Measurements from ENCODE around the gene SDC3. TPM values are rescaled to one million over a fixed set of nuclear protein-coding genes. Genes with fewer than 3 reads are reported as not detected.

Gene SDC3
- total and polyA plus RNA-seq, 7 donors: 2.4 to 91.1 (median 29.9) TPM

GRCh38 chr1:30824736-30825429, 83.7 kb downstream of the SDC3 start:
- intact Hi-C loops (cut with DNase I): loop anchor here (2.0 kb wide), 1 partner anchor 52 kb away; no protein-coding TSS in a partner anchor
- H3K4me3 ChIP-seq: peak overlapping the region in 3 of 4 donors; percentile 43 to 49 (median 48)
- H3K4me1 ChIP-seq: peaks cover 0 to 69% (median 54%) of the 10 kb centered on the region in 4 donors

DNA sequence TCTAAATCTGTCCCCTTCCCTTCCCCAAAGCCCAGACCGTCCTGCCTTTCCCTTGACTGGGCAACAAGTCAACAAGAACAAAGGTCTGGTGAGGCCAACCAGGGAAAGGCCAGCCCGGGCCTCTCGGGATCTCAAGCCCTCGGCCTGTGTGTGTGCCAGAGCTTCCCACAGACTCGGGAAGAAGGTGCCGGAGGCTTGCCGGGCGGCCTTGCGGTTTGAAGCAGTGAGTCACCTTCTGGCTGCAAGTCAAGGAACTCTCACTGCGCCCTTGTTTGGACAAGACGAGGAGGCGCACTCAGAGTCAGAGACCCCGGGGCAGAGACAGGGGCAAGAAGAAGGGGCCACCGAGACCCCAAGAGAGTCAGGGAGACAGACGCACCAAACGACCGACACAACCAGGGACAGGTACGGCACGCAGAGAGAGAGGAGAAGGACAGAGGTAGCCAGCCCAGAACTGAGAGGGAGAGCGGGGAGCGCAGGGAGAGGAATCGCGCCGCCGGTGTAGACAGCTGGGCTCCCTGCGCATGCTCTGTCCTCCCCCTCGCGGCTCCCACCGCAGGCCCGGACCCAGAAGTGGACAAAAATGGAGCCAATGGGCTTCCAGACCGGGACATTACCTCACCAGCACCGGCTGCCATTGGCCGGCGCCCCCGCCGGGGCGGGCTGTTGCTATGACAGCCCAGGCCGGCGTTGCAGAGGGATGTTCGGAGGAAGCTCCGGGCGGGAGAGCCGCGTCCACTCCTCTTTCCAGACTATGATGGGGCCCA, 84.4 kb downstream of the SDC3 start:
- Histone ChIP-seq H3K27ac (peak overlapping the region; percentile 89 to 97 (median 91)), H3K4me1 (peaks cover 0 to 74% (median 61%) of the 10 kb centered on the region in 4 donors), H3K36me3 (no peaks in the 10 kb centered on the region), H3K4me3 (peak overlapping the region; percentile 22 to 49 (median 46)), H3K27me3 (no peaks in the 10 kb centered on the region), H3K9me3 (no peaks in the 10 kb centered on the region)
- DNase-seq: peak; percentile 99
- WGBS, 2 donors: 1% methylated on average over 44 of the region's 44 CpGs
- TF ChIP-seq POLR2AphosphoS5 (IDR thresholded peaks at IDR 0.05): peak; percentile 90 to 98 (median 96)
- TF ChIP-seq CTCF (IDR thresholded peaks at IDR 0.05): no peak
- peak in 1 of 4 donors; percentile 40 for TF ChIP-seq EP300 (IDR thresholded peaks at IDR 0.05)
- peak; percentile 89 to 95 for TF ChIP-seq POLR2A (IDR thresholded peaks at IDR 0.05)
- intact Hi-C loops (cut with DNase I): loop anchor here (2.0 kb wide), 1 partner anchor 53 kb away; no protein-coding TSS in a partner anchor

More at GRCh38 chr1:30824736-30825429, 83.7 kb downstream of the SDC3 start:
- WGBS, 2 donors: 17 to 20% methylated on average over 12 of the region's 12 CpGs
- H3K36me3 ChIP-seq: no peaks in the 10 kb centered on the region
- no peak for DNase-seq
- no peaks in the 10 kb centered on the region for H3K27me3 ChIP-seq
- TF ChIP-seq POLR2A (IDR thresholded peaks at IDR 0.05) (no peak), EP300 (IDR thresholded peaks at IDR 0.05) (no peak), CTCF (IDR thresholded peaks at IDR 0.05) (no peak), POLR2AphosphoS5 (IDR thresholded peaks at IDR 0.05) (no peak)
- no peaks in the 10 kb centered on the region for H3K9me3 ChIP-seq
- peak overlapping the region; percentile 89 to 97 (median 91) for H3K27ac ChIP-seq

DNA sequence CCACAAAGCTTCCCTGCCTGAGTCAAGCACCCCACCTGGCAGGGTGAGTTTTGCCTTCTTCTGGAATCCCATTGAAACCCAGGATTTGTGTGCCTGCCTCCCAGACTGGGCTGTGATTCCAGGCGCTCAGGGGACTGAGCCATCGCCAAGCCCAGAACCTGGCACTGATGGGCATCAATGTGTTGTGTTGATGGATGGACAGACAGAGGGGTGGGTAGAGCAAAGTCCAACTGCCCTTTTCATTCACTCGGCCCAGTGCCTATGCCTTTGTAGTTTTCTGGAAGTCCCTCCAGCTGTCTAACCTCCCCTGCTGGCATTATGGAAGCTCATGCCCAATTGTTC, 85.0 kb downstream of the SDC3 start:
- Histone ChIP-seq H3K27ac (peak overlapping the region; percentile 89 to 97 (median 91)), H3K4me1 (peaks cover 0 to 73% (median 67%) of the 10 kb centered on the region in 4 donors), H3K4me3 (peak overlapping the region in 3 of 4 donors; percentile 43 to 49 (median 48)), H3K36me3 (no peaks in the 10 kb centered on the region), H3K27me3 (no peaks in the 10 kb centered on the region), H3K9me3 (no peaks in the 10 kb centered on the region)
- TF ChIP-seq EP300 (IDR thresholded peaks at IDR 0.05) (no peak), CTCF (IDR thresholded peaks at IDR 0.05) (no peak), POLR2AphosphoS5 (IDR thresholded peaks at IDR 0.05) (no peak), POLR2A (IDR thresholded peaks at IDR 0.05) (no peak)
- intact Hi-C loops (cut with DNase I): no loop called here
- WGBS, 2 donors: 60 to 74% methylated on average over 3 of the region's 3 CpGs
- DNase-seq: no peak

GRCh38 chr1:30822966-30823581, 85.5 kb downstream of the SDC3 start:
- Histone ChIP-seq H3K4me1 (peaks cover 0 to 75% (median 69%) of the 10 kb centered on the region in 4 donors), H3K4me3 (no peak overlapping the region), H3K36me3 (no peaks in the 10 kb centered on the region), H3K9me3 (no peaks in the 10 kb centered on the region), H3K27ac (peak overlapping the region; percentile 89 to 97 (median 91)), H3K27me3 (no peaks in the 10 kb centered on the region)
- DNase-seq: no peak
- TF ChIP-seq POLR2AphosphoS5 (IDR thresholded peaks at IDR 0.05) (no peak), POLR2A (IDR thresholded peaks at IDR 0.05) (no peak), EP300 (IDR thresholded peaks at IDR 0.05) (no peak), CTCF (IDR thresholded peaks at IDR 0.05) (no peak)
- WGBS, 2 donors: 51 to 68% methylated on average over 6 of the region's 6 CpGs
- intact Hi-C loops (cut with DNase I): no loop called here

All from sigmoid colon (tissue), 7 donors.